K562 (cell line): ENCODE measurements around the gene TM7SF2. TPM values are rescaled to one million over a fixed set of nuclear protein-coding genes. Genes with fewer than 3 reads are reported as not detected.
A peak's percentile ranks its signal among the peaks of the same experiment; 100 is the strongest.

Experiments used
- ATAC-seq: fragments of 200-7000 bp; cut with Tn5 transposase; 3 replicates; pipeline ENCODE4 v1.9.1; 2020; ENCODE audit warnings: moderate library complexity
- BruUV-seq: library from RNA; stranded (reverse); fragments of 400-500 nt; replicated peaks from 2 replicates; lab custom pipeline; 2021; lab: Mats Ljungman, UMichigan
- CTCF ChIA-PET: fragments of 300-600 bp; formaldehyde crosslinking; extraction: SDS; loops from one replicate; lab custom pipeline; 2021; ENCODE audit warnings: low intra/inter-chr PET ratio; lab: Yijun Ruan, JAX
- POLR2A ChIA-PET: fragments of 300-600, 350-650 bp; sonication (Branson Sonifier 250); formaldehyde crosslinking; extraction: SDS; loops from one replicate; lab custom pipeline; 2021; ENCODE audit warnings: antibody characterized with exemption, inconsistent platforms; lab: Yijun Ruan, JAX
- DNase-seq, 4 experiments: peaks; one replicate each; pipeline versions ENCODE4 v3.0.0 to v3.0.0-alpha.2; 2011 to 2018; ENCODE audit warnings: low spot score in 3 of 4, mixed read lengths in 3 of 4; ENCODE audit errors: extremely low read depth in 1 of 4
- FAIRE-seq: peaks from 2 replicates; lab custom pipeline; 2011; peaks lifted over from hg19 to GRCh38; lab: Jason Lieb, UNC
- H2AFZ ChIP-seq: 2 replicates; pipeline ENCODE4 v1.6.0; 2011; ENCODE audit warnings: low read depth, low read length, control low read depth, inconsistent platforms
- H3K27ac ChIP-seq: fragments of 200-600 bp; 3 replicates; pipeline ENCODE4 v1.8.0; 2011; ENCODE audit warnings: low read depth, mild to moderate bottlenecking, control low read depth, inconsistent platforms, low read length, moderate library complexity, mixed read lengths; ENCODE audit errors: extremely low read depth
- H3K27me3 ChIP-seq, 2 experiments: fragments of 300-600 bp in 1 of 2; 2 replicates in 1 of 2; 3 replicates in 1 of 2; pipeline versions ENCODE4 v1.6.0 to v1.8.0; 2011; ENCODE audit warnings: inconsistent platforms in 2 of 2, low read length in 2 of 2, mild to moderate bottlenecking in 1 of 2, mixed read lengths in 1 of 2, moderate library complexity in 1 of 2; ENCODE audit not compliant: control insufficient read depth in 2 of 2, insufficient read depth in 2 of 2
- H3K36me3 ChIP-seq: fragments of 300-600 bp; 3 replicates; pipeline ENCODE4 v1.8.0; 2011; ENCODE audit warnings: mild to moderate bottlenecking, low read length, inconsistent platforms; ENCODE audit not compliant: control insufficient read depth, insufficient read depth
- H3K4me1 ChIP-seq, 2 experiments: fragments of 200-600 bp in 1 of 2; replicated peaks in 1 of 2; 2 replicates in 1 of 2; 3 replicates in 1 of 2; pipeline versions ENCODE4 v1.5.1 to v1.8.0; 2011; ENCODE audit warnings: inconsistent platforms in 2 of 2, low read length in 2 of 2, mild to moderate bottlenecking in 1 of 2, mixed read lengths in 1 of 2, moderate library complexity in 1 of 2; ENCODE audit not compliant: control insufficient read depth in 2 of 2, insufficient read depth in 2 of 2
- H3K4me2 ChIP-seq: 2 replicates; pipeline ENCODE4 v1.6.1; 2011; ENCODE audit warnings: low read length, control low read depth, inconsistent platforms, mixed read lengths; ENCODE audit not compliant: insufficient read depth
- H3K4me3 ChIP-seq: fragments of 200-600 bp; sonication (generic), shearing (Covaris generic); 2 replicates; pipeline ENCODE4 v1.5.1; 2016; ENCODE audit warnings: control low read depth, inconsistent platforms
- H3K79me2 ChIP-seq: fragments of 200-600 bp; 3 replicates; pipeline ENCODE4 v1.8.0; 2011; ENCODE audit warnings: low read length, inconsistent platforms; ENCODE audit not compliant: control insufficient read depth, insufficient read depth
- H3K9ac ChIP-seq, 2 experiments: 2 replicates each; pipeline versions ENCODE4 v1.6.0 to v1.6.1; 2011; ENCODE audit warnings: low read depth in 2 of 2, low read length in 2 of 2, control low read depth in 1 of 2, inconsistent platforms in 1 of 2, mild to moderate bottlenecking in 1 of 2, mixed read lengths in 1 of 2; ENCODE audit not compliant: insufficient read depth in 1 of 2
- H3K9me1 ChIP-seq: one replicate; pipeline ENCODE4 v1.6.0; 2011; ENCODE audit warnings: inconsistent platforms, mild to moderate bottlenecking, low read length, moderate library complexity; ENCODE audit not compliant: control insufficient read depth, insufficient read depth
- H3K9me3 ChIP-seq: replicated peaks from 2 replicates; pipeline ENCODE4 v1.5.1; 2011; ENCODE audit warnings: low read depth, low read length, inconsistent platforms; ENCODE audit not compliant: control insufficient read depth, insufficient read depth
- H4K20me1 ChIP-seq: replicated peaks from 2 replicates; pipeline ENCODE4 v1.6.1; 2011; ENCODE audit warnings: low read length, inconsistent platforms, mixed read lengths; ENCODE audit not compliant: control insufficient read depth, insufficient read depth
- KAT7 ChIP-seq: sonication (generic); formaldehyde crosslinking; IDR thresholded peaks from 2 replicates; pipeline ENCODE4 v1.8.0; 2022; ENCODE audit warnings: missing genetic modification reagents, mild to moderate bottlenecking, borderline replicate concordance
- KLF16 ChIP-seq: IDR thresholded peaks from 2 replicates; pipeline ENCODE4 v1.6.1; 2016; ENCODE audit warnings: antibody characterized with exemption
- NBN ChIP-seq: fragments of 450-650 bp; IDR thresholded peaks from 2 replicates; pipeline ENCODE4 v1.6.1; 2016; ENCODE audit warnings: low read depth, mild to moderate bottlenecking
- SPI1 ChIP-seq: IDR thresholded peaks from 2 replicates; pipeline ENCODE4 v1.6.1; 2011; ENCODE audit warnings: low read depth, low read length, control low read depth, borderline replicate concordance
- ZBED1 ChIP-seq: IDR thresholded peaks from 2 replicates; pipeline ENCODE4 v1.6.1; 2014
- WGBS: fragments of 100-300 bp; shearing (Covaris generic); methylation state at CpG from one replicate; pipeline ENCODE4 v1.1.6; 2016; ENCODE audit warnings: low coverage, mixed read lengths; ENCODE audit not compliant: insufficient coverage; ENCODE audit errors: missing lambda C conversion rate; 5-methylcytosine and 5-hydroxymethylcytosine counted together
- in situ Hi-C: fragments of 300-500 bp; cut with MboI; formaldehyde crosslinking; loops from 4 replicates; pipeline ENCODE4 v1.15.0; 2018; ENCODE audit warnings: inconsistent platforms, mixed read lengths
- intact Hi-C: fragments of 100-400 bp; cut with micrococcal nuclease; formaldehyde crosslinking; loops from 2 replicates; pipeline ENCODE4 v1.14.2; 2022
- polyA plus RNA-seq, 8 experiments: library from polyadenylated mRNA; depleted of rRNA in 4 of 8; stranded (reverse) in 5 of 8; unstranded in 3 of 8; fragments of >200 nt; fragmentation: Nextera tagmentation in 2 of 8; fragmentation: Illumina TruSeq in 1 of 8; extraction: Ambion mirVana in 2 of 8; extraction: Trizol in 1 of 8; gene quantifications; 2 replicates each; pipeline versions ENCODE4 v1.2.1 to v1.2.3, GENCODE V29; 2011 to 2014; ENCODE audit warnings: inconsistent platforms in 1 of 8, missing spikeins in 1 of 8
- total RNA-seq, 7 experiments: library from RNA; depleted of rRNA in 6 of 7; stranded (reverse); fragments of >200 nt in 6 of 7; fragmentation: Illumina TruSeq in 2 of 7; extraction: Trizol in 2 of 7; gene quantifications; 2 replicates each; pipeline versions ENCODE4 v1.2.1 to v1.2.3, GENCODE V29; 2011 to 2021; ENCODE audit warnings: low replicate concordance in 1 of 7
- TF ChIP-seq, protein P1 (sequence below): fragments of 250-450 bp; sonication (Bioruptor Pico); IDR thresholded peaks from 2 replicates; pipeline ENCODE4 v1.5.0; 2022; ENCODE audit warnings: mild to moderate bottlenecking

Gene TM7SF2
- total and polyA plus RNA-seq, 9 of the 15 experiments (the other 6 are each of a cell fraction or from before 2014, with no cell fraction given): 1.2 to 22.0 (median 14.3) TPM

DNA sequence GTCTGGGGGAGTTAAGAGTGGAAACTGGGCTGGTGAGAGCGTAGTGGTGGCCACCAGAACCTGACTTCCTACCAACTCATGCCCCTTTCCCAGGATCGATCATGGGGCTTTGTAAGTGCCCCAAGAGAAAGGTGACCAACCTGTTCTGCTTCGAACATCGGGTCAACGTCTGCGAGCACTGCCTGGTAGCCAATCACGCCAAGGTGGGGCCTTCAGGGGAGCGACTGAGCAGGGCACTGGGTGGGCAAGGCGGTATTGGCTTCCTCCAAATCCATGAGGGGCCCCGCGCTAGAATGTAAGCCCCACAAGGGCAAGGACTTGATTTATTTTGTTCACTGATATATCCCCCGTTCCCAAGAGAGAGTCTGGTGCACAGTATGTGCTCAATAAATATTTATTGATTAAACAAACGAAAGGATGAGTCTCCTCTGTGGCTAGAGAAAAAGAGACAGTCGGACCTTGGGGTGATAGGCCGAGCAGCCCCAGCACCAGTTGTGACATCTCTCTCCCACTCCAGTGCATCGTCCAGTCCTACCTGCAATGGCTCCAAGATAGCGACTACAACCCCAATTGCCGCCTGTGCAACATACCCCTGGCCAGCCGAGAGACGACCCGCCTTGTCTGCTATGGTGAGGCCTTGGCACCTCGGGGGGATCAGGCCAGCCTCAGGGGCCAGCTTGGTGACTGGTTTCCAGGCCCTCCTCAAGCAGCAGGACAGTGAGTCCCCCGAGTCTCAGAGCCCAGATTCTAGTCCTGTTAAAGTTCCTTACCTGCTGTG is 26.9 kb upstream of the TM7SF2 start (continued):
- TF ChIP-seq, protein P1, sequence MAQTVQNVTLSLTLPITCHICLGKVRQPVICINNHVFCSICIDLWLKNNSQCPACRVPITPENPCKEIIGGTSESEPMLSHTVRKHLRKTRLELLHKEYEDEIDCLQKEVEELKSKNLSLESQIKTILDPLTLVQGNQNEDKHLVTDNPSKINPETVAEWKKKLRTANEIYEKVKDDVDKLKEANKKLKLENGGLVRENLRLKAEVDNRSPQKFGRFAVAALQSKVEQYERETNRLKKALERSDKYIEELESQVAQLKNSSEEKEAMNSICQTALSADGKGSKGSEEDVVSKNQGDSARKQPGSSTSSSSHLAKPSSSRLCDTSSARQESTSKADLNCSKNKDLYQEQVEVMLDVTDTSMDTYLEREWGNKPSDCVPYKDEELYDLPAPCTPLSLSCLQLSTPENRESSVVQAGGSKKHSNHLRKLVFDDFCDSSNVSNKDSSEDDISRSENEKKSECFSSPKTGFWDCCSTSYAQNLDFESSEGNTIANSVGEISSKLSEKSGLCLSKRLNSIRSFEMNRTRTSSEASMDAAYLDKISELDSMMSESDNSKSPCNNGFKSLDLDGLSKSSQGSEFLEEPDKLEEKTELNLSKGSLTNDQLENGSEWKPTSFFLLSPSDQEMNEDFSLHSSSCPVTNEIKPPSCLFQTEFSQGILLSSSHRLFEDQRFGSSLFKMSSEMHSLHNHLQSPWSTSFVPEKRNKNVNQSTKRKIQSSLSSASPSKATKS (CRISPR knock-in tag): no peak
- TF ChIP-seq KAT7 (CRISPR knock-in tag): 0 out of 2 replicates have a peak, but pooled peaks have one; percentile 43

DNA sequence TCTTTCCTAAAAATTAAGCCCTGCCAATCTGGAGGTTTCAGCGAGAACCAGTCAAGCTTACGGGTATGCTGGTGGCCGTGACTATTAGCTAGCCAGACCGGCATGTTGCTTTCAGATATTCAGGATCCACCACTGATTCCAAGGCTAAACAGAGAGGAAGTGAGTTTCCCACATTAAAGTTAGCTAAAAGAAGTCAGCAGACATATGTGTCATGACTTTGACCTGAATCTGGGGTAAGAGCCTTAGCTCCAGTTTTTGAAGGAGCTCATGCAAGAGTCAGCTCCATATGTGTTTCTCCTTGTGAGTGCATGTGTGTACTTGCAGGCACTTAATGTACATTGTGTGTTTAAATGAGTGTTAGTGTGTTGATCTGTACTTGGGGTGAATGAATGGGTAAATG is 26.2 kb upstream of the TM7SF2 start:
- DNase-seq: no peak
- no peaks in the 10 kb centered on the region; a peak in 1 of 5 replicates for H3K27me3 ChIP-seq
- H4K20me1 ChIP-seq: no peaks in the 10 kb centered on the region; the same call in 1 of the 2 replicates
- intact Hi-C loops (no loop called here), in situ Hi-C loops (no loop called here)
- no TSS peak for BruUV-seq
- POLR2A ChIA-PET: interaction anchor here (0.6 to 1.5 kb wide), 14 partner anchors 9 to 393 kb away, joined by 3 to 7 read pairs (median 4); partner anchors contain the start of genes TM7SF2 and ZNHIT2
- 0 out of 3 replicates have a peak overlapping the region, but pooled peaks have one; percentile 90 for H3K27ac ChIP-seq
- CTCF ChIA-PET: no interaction called here
- H3K4me2 ChIP-seq: peak overlapping the region; percentile 98; the same call in 1 of the 2 replicates
- ATAC-seq: no peak
- no peaks in the 10 kb centered on the region for H3K9me3 ChIP-seq
- H3K9ac ChIP-seq: peak overlapping the region; percentile 96; a peak in 2 of 4 replicates
- no peak overlapping the region for H2AFZ ChIP-seq
- peaks cover 13 to 20% of the 10 kb centered on the region in 2 experiments for H3K4me1 ChIP-seq
- H3K79me2 ChIP-seq: peaks cover 48% of the 10 kb centered on the region
- peak; percentile 65 for FAIRE-seq
- H3K36me3 ChIP-seq: peaks cover 73% of the 10 kb centered on the region
- H3K9me1 ChIP-seq: no peaks in the 10 kb centered on the region
- TF ChIP-seq ZBED1 (no peak), SPI1 (0 out of 2 replicates have a peak, but pooled peaks have one; percentile 9), NBN (no peak), KLF16 (no peak)
- 89% methylated on average over 4 of the region's 4 CpGs for WGBS
- H3K4me3 ChIP-seq: no peak overlapping the region; the same call in 1 of the 2 replicates
